WTC11 (cell line): Measurements from ENCODE around the gene CTNNA1.

ENCODE experiments used
- AFF4 ChIP-seq: sonication (generic); formaldehyde crosslinking; IDR thresholded peaks from 2 replicates; pipeline ENCODE4 v1.8.1; 2023; ENCODE audit warnings: mild to moderate bottlenecking, missing genetic modification reagents, borderline replicate concordance
- ATF2 ChIP-seq: sonication (generic); formaldehyde crosslinking; IDR thresholded peaks from 2 replicates; pipeline ENCODE4 v1.8.1; 2022; ENCODE audit warnings: low read depth, missing genetic modification reagents, borderline replicate concordance
- CTCF ChIP-seq: fragments of 200-600 bp; IDR thresholded peaks from 2 replicates; pipeline ENCODE4 v1.8.0; 2022; ENCODE audit warnings: antibody characterized with exemption
- ESRRA ChIP-seq: sonication (generic); formaldehyde crosslinking; IDR thresholded peaks from 2 replicates; pipeline ENCODE4 v1.8.1; 2022; ENCODE audit warnings: mild to moderate bottlenecking, missing genetic modification reagents, borderline replicate concordance
- ETV6 ChIP-seq: sonication (generic); formaldehyde crosslinking; IDR thresholded peaks from 2 replicates; pipeline ENCODE4 v1.8.1; 2022; ENCODE audit warnings: mild to moderate bottlenecking, missing genetic modification reagents
- IRF1 ChIP-seq: sonication (generic); formaldehyde crosslinking; IDR thresholded peaks from 2 replicates; pipeline ENCODE4 v1.8.0; 2023; ENCODE audit warnings: missing genetic modification reagents
- OVOL2 ChIP-seq: fragments of 250-450 bp; sonication (Bioruptor Pico); IDR thresholded peaks from 2 replicates; pipeline ENCODE4 v1.9.0; 2021; ENCODE audit warnings: mild to moderate bottlenecking, borderline replicate concordance
- RELA ChIP-seq: sonication (generic); formaldehyde crosslinking; IDR thresholded peaks from 2 replicates; pipeline ENCODE4 v1.8.1; 2022; ENCODE audit warnings: missing genetic modification reagents, mild to moderate bottlenecking, borderline replicate concordance
- TCF7 ChIP-seq: sonication (generic); formaldehyde crosslinking; IDR thresholded peaks from 2 replicates; pipeline ENCODE4 v1.8.0; 2022; ENCODE audit warnings: mild to moderate bottlenecking, low read depth, missing genetic modification reagents, moderate library complexity

- TF ChIP-seq TCF7 (CRISPR knock-in tag): no peak
- TF ChIP-seq OVOL2 (CRISPR knock-in tag): no peak
- no peak for TF ChIP-seq CTCF
- no peak for TF ChIP-seq ESRRA (CRISPR knock-in tag)
- TF ChIP-seq AFF4 (CRISPR knock-in tag): no peak
- TF ChIP-seq RELA (CRISPR knock-in tag): no peak
- TF ChIP-seq ATF2: no peak
- no peak for TF ChIP-seq IRF1
- no peak for TF ChIP-seq ETV6 (CRISPR knock-in tag)
These were observed 197.3 kb downstream of the CTNNA1 start for GRCh38 chr5:138950421-138951031.
